GM12801 (cell line): ENCODE data around the gene SKOR2.

ENCODE experiments used
- TF ChIP-seq, protein P1 (sequence below): IDR thresholded peaks from one replicate; pipeline ENCODE4 v1.5.1; 2011; ENCODE audit warnings: control low read depth; ENCODE audit not compliant: insufficient read length; ENCODE audit errors: extremely low read depth

SKOR2 gene

DNA sequence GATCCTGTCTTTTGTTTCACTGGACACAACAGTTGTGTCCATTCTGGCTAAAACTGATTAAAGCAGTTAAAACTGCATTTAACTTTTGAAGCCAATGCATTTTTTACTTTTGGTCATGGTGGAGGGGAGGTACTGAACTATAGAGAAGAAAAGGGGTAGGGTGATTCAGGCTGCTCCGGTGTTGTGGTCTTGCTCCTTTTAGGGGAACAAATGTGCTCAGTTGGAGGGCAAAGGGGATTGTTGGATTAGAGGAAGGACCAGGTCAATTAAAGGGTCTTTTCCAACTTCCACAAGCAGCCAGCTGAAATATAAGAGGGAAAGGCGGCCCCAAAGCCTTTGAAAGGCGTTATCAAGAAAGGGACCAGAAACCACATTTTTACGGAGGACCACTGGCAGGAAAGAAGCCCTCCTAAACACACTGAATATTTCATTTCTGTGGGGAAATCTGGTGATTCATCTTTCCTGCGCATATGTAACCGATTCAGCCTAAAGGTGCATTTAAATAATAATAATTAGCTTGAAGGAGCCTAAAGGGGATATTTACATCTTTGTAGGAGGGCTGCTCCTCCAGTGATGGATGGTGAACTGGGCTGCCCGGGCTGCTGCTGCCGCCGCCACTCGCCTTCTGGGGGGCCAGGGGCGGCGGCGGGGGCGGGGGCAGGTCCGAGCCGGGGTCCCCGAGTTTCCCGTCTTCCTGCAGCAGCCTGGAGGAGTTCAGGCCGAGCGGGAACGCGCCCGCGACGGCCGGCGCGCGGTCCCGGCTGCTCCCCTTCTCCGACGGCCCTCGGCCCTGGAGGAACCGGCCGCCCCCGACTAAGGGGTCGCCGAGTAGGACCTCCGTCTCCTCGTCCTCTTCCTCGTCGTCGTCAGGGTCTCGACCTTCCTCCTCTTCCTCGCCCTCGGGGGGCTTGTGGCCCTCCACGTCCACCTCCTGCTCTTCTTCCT lies 5.2 kb downstream of the SKOR2 start:
- TF ChIP-seq, protein P1, sequence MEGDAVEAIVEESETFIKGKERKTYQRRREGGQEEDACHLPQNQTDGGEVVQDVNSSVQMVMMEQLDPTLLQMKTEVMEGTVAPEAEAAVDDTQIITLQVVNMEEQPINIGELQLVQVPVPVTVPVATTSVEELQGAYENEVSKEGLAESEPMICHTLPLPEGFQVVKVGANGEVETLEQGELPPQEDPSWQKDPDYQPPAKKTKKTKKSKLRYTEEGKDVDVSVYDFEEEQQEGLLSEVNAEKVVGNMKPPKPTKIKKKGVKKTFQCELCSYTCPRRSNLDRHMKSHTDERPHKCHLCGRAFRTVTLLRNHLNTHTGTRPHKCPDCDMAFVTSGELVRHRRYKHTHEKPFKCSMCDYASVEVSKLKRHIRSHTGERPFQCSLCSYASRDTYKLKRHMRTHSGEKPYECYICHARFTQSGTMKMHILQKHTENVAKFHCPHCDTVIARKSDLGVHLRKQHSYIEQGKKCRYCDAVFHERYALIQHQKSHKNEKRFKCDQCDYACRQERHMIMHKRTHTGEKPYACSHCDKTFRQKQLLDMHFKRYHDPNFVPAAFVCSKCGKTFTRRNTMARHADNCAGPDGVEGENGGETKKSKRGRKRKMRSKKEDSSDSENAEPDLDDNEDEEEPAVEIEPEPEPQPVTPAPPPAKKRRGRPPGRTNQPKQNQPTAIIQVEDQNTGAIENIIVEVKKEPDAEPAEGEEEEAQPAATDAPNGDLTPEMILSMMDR: no peak

DNA sequence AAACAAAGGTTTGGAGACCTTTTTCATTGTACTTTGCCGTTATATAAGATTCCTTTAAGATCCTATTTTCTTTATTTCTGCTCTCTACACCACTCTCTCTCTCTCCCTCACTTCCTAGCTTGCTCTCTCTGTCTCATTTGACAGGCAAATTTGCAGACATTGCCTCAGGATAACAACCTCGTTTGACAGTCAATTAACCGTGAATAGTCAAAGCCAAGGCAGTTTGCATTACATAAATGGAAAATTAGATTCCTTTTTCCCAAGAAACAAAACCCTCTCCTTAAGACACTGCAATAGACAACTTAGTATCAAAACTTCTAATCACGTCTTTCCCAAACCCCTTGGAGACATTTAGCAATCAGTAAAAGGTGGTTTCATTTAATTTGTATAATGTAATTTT lies 7.4 kb downstream of the SKOR2 start:
- TF ChIP-seq, protein P1: no peak

DNA sequence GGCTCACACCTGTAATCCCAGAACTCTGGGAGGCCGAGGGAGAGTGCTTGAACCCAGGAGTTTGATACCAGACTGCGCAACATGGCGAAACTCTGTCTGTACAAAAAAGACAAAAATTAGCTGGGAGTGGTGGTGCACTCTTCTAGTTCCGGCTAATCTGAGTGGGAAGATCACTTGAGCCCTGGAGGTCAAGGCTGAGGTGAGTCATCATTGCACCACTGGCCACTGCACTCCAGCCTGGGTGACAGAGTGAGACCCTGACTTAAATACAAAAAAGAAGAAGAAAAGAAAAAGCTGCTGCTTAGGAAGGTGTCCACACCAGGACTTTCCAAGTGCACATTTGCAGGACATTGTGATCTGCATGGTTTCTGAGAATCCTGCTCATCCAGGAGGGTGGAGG lies 16.4 kb downstream of the SKOR2 start:
- TF ChIP-seq, protein P1: no peak

DNA sequence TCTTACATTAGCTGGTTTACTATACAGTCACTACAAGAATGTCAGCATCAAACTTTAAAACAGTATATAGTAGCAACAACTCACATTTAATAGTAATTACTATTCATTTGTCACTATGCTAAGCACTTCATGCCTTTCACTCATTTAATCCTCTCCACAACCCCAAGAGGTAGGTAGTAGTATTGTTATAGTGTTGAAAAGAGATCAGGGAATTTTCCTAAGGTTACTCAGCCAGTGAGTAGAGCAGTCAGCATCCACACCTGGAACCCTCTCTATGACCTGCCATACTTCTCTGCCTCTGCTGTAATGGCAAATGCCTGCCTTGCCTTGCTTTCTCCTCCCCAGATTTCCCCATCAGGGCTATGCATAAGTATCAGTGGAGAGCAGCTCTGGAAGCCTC lies 24.8 kb downstream of the SKOR2 start:
- TF ChIP-seq, protein P1: no peak

DNA sequence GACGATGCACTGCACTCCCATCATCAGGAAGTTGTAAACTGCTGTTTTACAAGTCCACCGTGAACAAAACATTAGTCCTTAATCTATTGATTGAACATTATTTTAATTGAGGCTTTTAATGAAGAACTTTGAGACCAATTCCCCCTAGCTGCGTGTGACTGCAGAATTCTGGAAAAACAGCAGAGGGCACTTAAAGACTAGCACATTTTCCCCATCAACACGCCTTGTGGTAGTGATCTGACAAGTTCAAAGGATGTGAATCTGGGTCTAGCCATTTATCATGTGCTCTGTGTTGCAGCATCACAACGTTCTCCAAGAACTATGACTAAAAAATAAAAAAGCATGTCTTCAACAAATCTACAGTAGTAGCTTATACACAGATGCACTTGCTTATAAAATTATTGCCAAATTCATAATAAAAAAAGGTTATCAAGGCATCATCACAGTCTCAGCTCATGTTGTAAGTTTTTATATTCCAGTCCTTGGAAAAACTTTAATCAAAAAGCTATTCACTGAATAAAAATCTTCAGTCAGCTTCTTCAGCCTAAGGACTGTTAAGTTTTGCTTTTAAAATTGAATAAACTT lies 35.8 kb downstream of the SKOR2 start:
- TF ChIP-seq, protein P1: no peak

DNA sequence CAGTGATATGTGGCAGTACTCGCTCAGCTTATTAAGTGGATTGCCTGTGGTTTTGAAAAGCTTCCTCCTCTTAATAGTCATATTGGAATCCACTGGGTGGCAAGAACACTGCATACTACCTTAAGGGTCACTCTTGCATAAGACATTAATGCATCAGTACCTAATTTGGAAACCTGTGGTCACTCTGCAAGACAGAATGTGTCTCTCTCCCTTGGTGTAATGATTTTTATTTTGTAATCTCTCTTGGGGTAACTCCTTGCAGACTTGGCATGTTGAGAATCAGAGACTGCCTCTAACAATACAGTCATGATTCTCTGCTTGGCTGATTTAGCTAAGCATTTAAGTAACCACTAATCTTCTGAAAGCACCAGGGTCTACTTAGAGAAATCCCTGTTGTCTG lies 42.3 kb downstream of the SKOR2 start:
- TF ChIP-seq, protein P1: no peak

DNA sequence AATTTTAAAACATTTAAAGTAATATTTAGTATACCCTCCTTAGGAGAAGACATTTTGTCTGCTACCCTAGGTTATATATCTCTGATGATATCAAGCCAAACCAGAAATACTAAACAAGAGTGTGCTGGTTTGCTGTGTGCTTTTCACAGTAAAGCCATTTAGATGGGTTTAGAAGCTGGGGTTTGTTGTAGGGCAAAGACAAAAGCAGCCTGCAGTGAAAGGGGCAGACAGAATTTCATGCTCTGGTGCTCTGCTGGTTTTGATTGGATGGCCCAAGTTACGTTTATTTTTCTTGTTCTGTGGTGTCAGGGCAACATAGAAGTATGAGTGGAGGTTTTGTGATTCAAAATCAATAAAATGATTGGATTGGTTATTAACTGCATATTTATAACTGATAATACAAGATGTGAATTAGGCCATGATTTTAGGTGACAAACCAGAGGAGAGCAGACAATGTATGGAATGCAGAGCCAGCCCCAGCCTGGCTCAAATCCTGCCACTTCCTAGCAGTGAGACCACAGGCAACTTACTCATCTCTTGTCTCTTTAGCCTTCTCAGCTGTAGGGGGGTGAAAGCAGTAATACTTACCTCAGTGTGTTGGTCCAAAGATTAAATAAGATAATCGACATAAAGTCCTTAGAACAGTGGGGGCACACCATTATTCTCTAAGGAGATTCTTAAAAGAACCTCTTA lies 44.4 kb downstream of the SKOR2 start:
- TF ChIP-seq, protein P1: no peak
